ENCODE measurements around the gene TSPAN3. TPM values are rescaled to one million over a fixed set of nuclear protein-coding genes. Genes with fewer than 3 reads are reported as not detected.

Gene TSPAN3
- total RNA-seq, 1 donor from 2014 or later = 259 TPM

- Mint-ChIP-seq H3K4me3 (peak overlapping the region; percentile 51), H3K9me3 (no peaks in the 10 kb centered on the region), H3K4me1 (peaks cover 16% of the 10 kb centered on the region), H3K27me3 (ENCODE audit: low read depth) (peaks cover 7% of the 10 kb centered on the region), H3K36me3 (ENCODE audit: low read depth) (no peaks in the 10 kb centered on the region), H3K27ac (ENCODE audit: unreplicated experiment) (peak overlapping the region; percentile 27)
- peak; percentile 3 for DNase-seq (ENCODE audit: low read depth, low spot score)
- TF ChIP-seq CTCF (conservative IDR thresholded peaks at IDR 0.05) = no peak
Measured at GRCh38 chr15:77030048-77030927, 40.6 kb downstream of the TSPAN3 start.

- Mint-ChIP-seq H3K4me1 (peaks cover 16% of the 10 kb centered on the region), H3K36me3 (ENCODE audit: low read depth) (no peaks in the 10 kb centered on the region), H3K27me3 (ENCODE audit: low read depth) (peaks cover 3% of the 10 kb centered on the region), H3K4me3 (peak overlapping the region; percentile 51), H3K27ac (ENCODE audit: unreplicated experiment) (no peak overlapping the region), H3K9me3 (no peaks in the 10 kb centered on the region)
- DNase-seq (ENCODE audit: low read depth, low spot score) = no peak
- no peak for TF ChIP-seq CTCF (conservative IDR thresholded peaks at IDR 0.05)
Measured at GRCh38 chr15:77029166-77030047, 41.5 kb downstream of the TSPAN3 start.

GRCh38 chr15:77028451-77029165 is 42.3 kb downstream of the TSPAN3 start:
- no peaks in the 10 kb centered on the region for H3K9me3 Mint-ChIP-seq
- peaks cover under 1% of the 10 kb centered on the region for H3K27me3 Mint-ChIP-seq (ENCODE audit: low read depth)
- no peak overlapping the region for H3K4me3 Mint-ChIP-seq
- peaks cover 16% of the 10 kb centered on the region for H3K4me1 Mint-ChIP-seq
- DNase-seq (ENCODE audit: low read depth, low spot score) = no peak
- H3K27ac Mint-ChIP-seq (ENCODE audit: unreplicated experiment) = no peak overlapping the region
- no peaks in the 10 kb centered on the region for H3K36me3 Mint-ChIP-seq (ENCODE audit: low read depth)
- TF ChIP-seq CTCF (conservative IDR thresholded peaks at IDR 0.05) = no peak

- H3K9me3 Mint-ChIP-seq = no peaks in the 10 kb centered on the region
Measured at GRCh38 chr15:77027697-77028450, 43.0 kb downstream of the TSPAN3 start.

More at GRCh38 chr15:77027697-77028450, 43.0 kb downstream of the TSPAN3 start:
- Mint-ChIP-seq H3K4me3 (peak overlapping the region; percentile 12), H3K36me3 (ENCODE audit: low read depth) (no peaks in the 10 kb centered on the region), H3K4me1 (peaks cover 16% of the 10 kb centered on the region), H3K27me3 (ENCODE audit: low read depth) (no peaks in the 10 kb centered on the region), H3K27ac (ENCODE audit: unreplicated experiment) (no peak overlapping the region)
- DNase-seq (ENCODE audit: low read depth, low spot score) = no peak
- TF ChIP-seq CTCF (conservative IDR thresholded peaks at IDR 0.05) = no peak
